Spleen (tissue), 7 donors: ENCODE measurements around the gene CCPG1.

Experiments
- POLR2A ChIP-seq, 3 donors: fragments of 450-650 bp; IDR thresholded peaks; one replicate each; pipeline ENCODE4 v1.5.1; 2017; ENCODE audit warnings: antibody characterized with exemption in 3 of 3, mild to moderate bottlenecking in 1 of 3
- POLR2AphosphoS5 ChIP-seq, 3 donors: sonication (generic); formaldehyde crosslinking; IDR thresholded peaks; one replicate each; pipeline ENCODE4 v1.5.1; 2017; ENCODE audit warnings: antibody characterized with exemption in 3 of 3
- TF ChIP-seq, protein P1 (sequence below), 11 experiments: fragments of 200-600 bp in 7 of 11; fragments of 450-650 bp in 4 of 11; sonication (generic) in 4 of 11; IDR thresholded peaks in 8 of 11; conservative IDR thresholded peaks in 3 of 11; 1 replicate in 7 of 11; 2 replicates in 4 of 11; pipeline versions ENCODE4 v1.4.0 to v1.8.0; 2016 to 2021; ENCODE audit warnings: antibody characterized with exemption in 11 of 11, inconsistent platforms in 4 of 11, mild to moderate bottlenecking in 1 of 11
- donor health status: DM: no; HTN: no; CAD: no; lungs with moderate emphysema.
- donor health status: DM: no; HTN: no; CAD: no.
- donor health status: DM: no; HTN: no; CAD: no.

DNA sequence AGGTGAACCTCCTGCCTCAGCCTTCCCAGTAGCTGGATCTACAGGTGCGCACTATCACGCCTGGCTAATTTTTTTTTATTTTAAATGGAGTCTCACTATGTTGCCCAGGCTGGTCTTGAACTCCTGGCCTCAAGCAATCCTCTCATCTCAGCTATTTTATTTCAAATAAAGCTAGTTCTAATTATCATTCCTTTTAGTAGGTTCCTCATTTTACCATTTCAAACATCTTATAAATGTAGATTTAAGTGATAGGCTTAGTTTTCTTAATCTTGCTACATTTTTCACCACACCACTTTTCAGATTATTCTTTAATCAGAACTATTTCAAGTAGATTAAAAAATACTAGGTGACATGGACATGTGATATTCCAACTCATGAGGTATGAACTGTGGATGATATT, 58.9 kb downstream of the CCPG1 start:
- TF ChIP-seq, protein P1, sequence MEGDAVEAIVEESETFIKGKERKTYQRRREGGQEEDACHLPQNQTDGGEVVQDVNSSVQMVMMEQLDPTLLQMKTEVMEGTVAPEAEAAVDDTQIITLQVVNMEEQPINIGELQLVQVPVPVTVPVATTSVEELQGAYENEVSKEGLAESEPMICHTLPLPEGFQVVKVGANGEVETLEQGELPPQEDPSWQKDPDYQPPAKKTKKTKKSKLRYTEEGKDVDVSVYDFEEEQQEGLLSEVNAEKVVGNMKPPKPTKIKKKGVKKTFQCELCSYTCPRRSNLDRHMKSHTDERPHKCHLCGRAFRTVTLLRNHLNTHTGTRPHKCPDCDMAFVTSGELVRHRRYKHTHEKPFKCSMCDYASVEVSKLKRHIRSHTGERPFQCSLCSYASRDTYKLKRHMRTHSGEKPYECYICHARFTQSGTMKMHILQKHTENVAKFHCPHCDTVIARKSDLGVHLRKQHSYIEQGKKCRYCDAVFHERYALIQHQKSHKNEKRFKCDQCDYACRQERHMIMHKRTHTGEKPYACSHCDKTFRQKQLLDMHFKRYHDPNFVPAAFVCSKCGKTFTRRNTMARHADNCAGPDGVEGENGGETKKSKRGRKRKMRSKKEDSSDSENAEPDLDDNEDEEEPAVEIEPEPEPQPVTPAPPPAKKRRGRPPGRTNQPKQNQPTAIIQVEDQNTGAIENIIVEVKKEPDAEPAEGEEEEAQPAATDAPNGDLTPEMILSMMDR (IDR thresholded peaks at IDR 0.05 in 8 of 11, conservative IDR thresholded peaks at IDR 0.05 in 3 of 11), result no peak
- TF ChIP-seq POLR2A (IDR thresholded peaks at IDR 0.05) (no peak), POLR2AphosphoS5 (IDR thresholded peaks at IDR 0.05) (no peak)
